22Rv1 (cell line): ENCODE results near the gene TMEM244.

Experiments used
- H3K27ac ChIP-seq: fragments of 450-650 bp; 2 replicates; pipeline ENCODE4 v1.5.1; 2017
- CTCF ChIP-seq: fragments of 450-650 bp; IDR thresholded peaks from 2 replicates; pipeline ENCODE4 v1.5.1; 2017; ENCODE audit warnings: mild to moderate bottlenecking
- ZFX ChIP-seq: fragments of 450-650 bp; IDR thresholded peaks from 2 replicates; pipeline ENCODE4 v1.6.1; 2017; ENCODE audit warnings: antibody characterized with exemption, borderline replicate concordance

The TMEM244 gene

GRCh38 chr6:129790785-129791184 is 70.3 kb downstream of the TMEM244 start:
- H3K27ac ChIP-seq: no peak overlapping the region
- TF ChIP-seq ZFX (no peak), CTCF (no peak)

- no peak overlapping the region for H3K27ac ChIP-seq
- TF ChIP-seq ZFX (no peak), CTCF (no peak)
These were observed 71.1 kb downstream of the TMEM244 start for GRCh38 chr6:129789974-129790373.

- TF ChIP-seq CTCF (no peak), ZFX (no peak)
- H3K27ac ChIP-seq: no peak overlapping the region
These were observed 73.3 kb downstream of the TMEM244 start for GRCh38 chr6:129787816-129788215.

GRCh38 chr6:129786548-129786947 is 74.6 kb downstream of the TMEM244 start:
- H3K27ac ChIP-seq: no peak overlapping the region
- TF ChIP-seq ZFX (no peak), CTCF (no peak)

- H3K27ac ChIP-seq: no peak overlapping the region
- no peak for TF ChIP-seq CTCF
- no peak for TF ChIP-seq ZFX
These were observed 75.4 kb downstream of the TMEM244 start for GRCh38 chr6:129785756-129786135.

GRCh38 chr6:129785047-129785755 is 75.9 kb downstream of the TMEM244 start:
- H3K27ac ChIP-seq: no peak overlapping the region
- TF ChIP-seq ZFX: no peak
- no peak for TF ChIP-seq CTCF
